ENCODE measurements around the gene PROSER2. TPM values are rescaled to one million over a fixed set of nuclear protein-coding genes. Genes with fewer than 3 reads are reported as not detected.
A peak's percentile ranks its signal among the peaks of the same experiment; 100 is the strongest.

PROSER2 gene
- total RNA-seq, 1 experiment from 2014 or later: 10.6 TPM

DNA sequence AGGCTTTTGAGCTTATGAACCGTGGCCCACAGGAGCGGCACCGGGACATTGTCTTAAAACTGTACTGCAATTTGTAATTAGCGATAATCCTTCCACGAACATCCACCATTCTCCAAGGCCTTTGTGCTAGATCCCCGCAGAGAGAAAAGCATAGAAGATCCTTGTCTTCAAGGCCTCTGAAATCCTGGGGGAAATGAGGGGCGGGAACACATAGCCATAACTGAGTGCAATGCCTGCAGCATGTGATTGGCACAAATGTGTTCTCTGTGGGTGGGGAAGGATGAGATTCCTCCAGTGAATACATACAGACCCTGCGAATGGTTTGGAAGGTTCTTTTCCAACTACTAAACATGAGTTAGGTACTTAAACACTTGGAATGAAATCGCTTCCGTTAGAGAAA is 25.9 kb upstream of the PROSER2 start:
- no peak overlapping the region for H4K5ac ChIP-seq (ENCODE audit: insufficient read length, low read depth, low read length)
- no peaks in the 10 kb centered on the region for H4K20me1 ChIP-seq (ENCODE audit: control insufficient read depth, insufficient read depth, insufficient read length)
- H2AFZ ChIP-seq (ENCODE audit: low read length): no peak overlapping the region
- Mint-ChIP-seq H3K36me3 (ENCODE audit: insufficient read depth in 1 of 3, low read depth in 3 of 3) (peaks cover 2 to 28% (median 14%) of the 10 kb centered on the region in 3 experiments; a peak in 6 of 7 replicates), H3K4me3 (no peak overlapping the region), H3K9me3 (peaks cover 21 to 30% of the 10 kb centered on the region in 2 experiments), H3K27me3 (ENCODE audit: low read depth) (peaks cover 11% of the 10 kb centered on the region), H3K4me1 (peaks cover 27 to 28% of the 10 kb centered on the region in 2 experiments), H3K27ac (peak overlapping the region in 1 of 3 experiments; percentile 8; a peak in 1 of 7 replicates)
- no peaks in the 10 kb centered on the region for H3K79me1 ChIP-seq (ENCODE audit: insufficient read depth, low read depth, low read length, poor library complexity, severe bottlenecking)
- H3K79me2 ChIP-seq (ENCODE audit: insufficient read depth, low read length): no peaks in the 10 kb centered on the region
- H2BK120ac ChIP-seq (ENCODE audit: low read depth, low read length, poor library complexity, severe bottlenecking): no peak overlapping the region
- no peak overlapping the region for H3K14ac ChIP-seq (ENCODE audit: insufficient read depth, low read length)
- H2BK15ac ChIP-seq (ENCODE audit: low read depth, low read length): no peak overlapping the region
- H2BK5ac ChIP-seq (ENCODE audit: insufficient read length, low read length): no peak overlapping the region
- no peak overlapping the region for H2BK12ac ChIP-seq (ENCODE audit: insufficient read length, low read depth, low read length)
- H3K9me3 ChIP-seq (ENCODE audit: control insufficient read depth, low read depth, low read length): no peaks in the 10 kb centered on the region
- no peak for DNase-seq
- TF ChIP-seq CTCF (conservative IDR thresholded peaks at IDR 0.05): no peak
- no peaks in the 10 kb centered on the region for H3K27me3 ChIP-seq (ENCODE audit: insufficient read depth, low read length)
- H3K4me1 ChIP-seq (ENCODE audit: insufficient read depth, low read length): no peaks in the 10 kb centered on the region; the same call in 1 of the 2 replicates
- no peak overlapping the region for H4K91ac ChIP-seq (ENCODE audit: insufficient read length, low read depth, low read length)
- no peak overlapping the region for H3K4ac ChIP-seq (ENCODE audit: low read depth, low read length)
- H3K4me2 ChIP-seq (ENCODE audit: insufficient read depth, insufficient read length, low read length): no peak overlapping the region
- WGBS (ENCODE audit: extremely low coverage, insufficient read length, low lambda C conversion rate): no CpG with 5 or more reads among the region's 10 CpGs
- H3T11ph ChIP-seq (ENCODE audit: low read length): no peak overlapping the region
- H3K23me2 ChIP-seq (ENCODE audit: insufficient read length, low read depth, low read length, poor library complexity, severe bottlenecking): no peaks in the 10 kb centered on the region
- no peak overlapping the region for H2AK5ac ChIP-seq (ENCODE audit: insufficient read length, low read length)
- no peak overlapping the region for H3K9ac ChIP-seq (ENCODE audit: extremely low read depth, insufficient read length, low read length)
- no peak overlapping the region for H3K56ac ChIP-seq (ENCODE audit: insufficient read length, low read depth, low read length)
- H2BK20ac ChIP-seq (ENCODE audit: low read depth, low read length, poor library complexity, severe bottlenecking): no peak overlapping the region
- H3K27ac ChIP-seq (ENCODE audit: insufficient read length, low read depth, low read length): no peak overlapping the region
- H3K23ac ChIP-seq (ENCODE audit: insufficient read length, low read depth, low read length): no peak overlapping the region
- H4K8ac ChIP-seq (replicated peaks; ENCODE audit: insufficient read length, low read depth, low read length): no peak overlapping the region
- H3K18ac ChIP-seq (ENCODE audit: insufficient read length, low read depth, low read length): no peak overlapping the region
